Heart left ventricle (tissue), 16 donors: ENCODE results near the gene ZNF555. TPM values are rescaled to one million over a fixed set of nuclear protein-coding genes. Genes with fewer than 3 reads are reported as not detected.

ENCODE experiments used
- ATAC-seq, 4 donors: fragments of 200-7000 bp; cut with Tn5 transposase; one replicate each; pipeline ENCODE4 v1.9.1; 2020 to 2022; ENCODE audit warnings: moderate library complexity in 4 of 4, mild to moderate bottlenecking in 3 of 4, moderate number of reproducible peaks in 1 of 4
- DNase-seq, 5 donors: peaks; one replicate each; pipeline ENCODE4 v3.0.0-alpha.2; 2020
- H3K27ac ChIP-seq, 12 donors: fragments of 200-600 bp; sonication (generic) in 4 of 12; one replicate each; pipeline versions ENCODE4 v1.5.0 to v1.8.0; 2016 to 2022; ENCODE audit warnings: mild to moderate bottlenecking in 2 of 12
- H3K27me3 ChIP-seq, 9 donors: fragments of 200-600 bp; sonication (generic) in 2 of 9; one replicate each; pipeline versions ENCODE4 v1.5.1 to v1.8.0; 2016 to 2022; ENCODE audit warnings: mild to moderate bottlenecking in 3 of 9
- H3K36me3 ChIP-seq, 9 donors: fragments of 200-600 bp; sonication (generic) in 2 of 9; one replicate each; pipeline versions ENCODE4 v1.5.0 to v1.8.0; 2018 to 2022; ENCODE audit warnings: mild to moderate bottlenecking in 2 of 9
- H3K4me1 ChIP-seq, 12 donors: fragments of 200-600 bp; sonication (generic) in 4 of 12; one replicate each; pipeline versions ENCODE4 v1.5.0 to v1.8.0; 2016 to 2022; ENCODE audit warnings: mild to moderate bottlenecking in 3 of 12
- H3K4me3 ChIP-seq, 12 donors: fragments of 200-600 bp; sonication (generic) in 4 of 12; one replicate each; pipeline versions ENCODE4 v1.5.0 to v1.8.0; 2017 to 2022; ENCODE audit warnings: mild to moderate bottlenecking in 9 of 12, moderate library complexity in 4 of 12
- H3K9me3 ChIP-seq, 12 donors: fragments of 200-600 bp; sonication (generic) in 4 of 12; one replicate each; pipeline versions ENCODE4 v1.5.0 to v1.8.0; 2016 to 2022; ENCODE audit warnings: mild to moderate bottlenecking in 1 of 12
- POLR2A ChIP-seq, 2 donors: fragments of 450-650 bp; IDR thresholded peaks; one replicate each; pipeline ENCODE4 v1.6.1; 2017; ENCODE audit warnings: antibody characterized with exemption in 2 of 2, mild to moderate bottlenecking in 2 of 2, moderate library complexity in 2 of 2
- WGBS, 4 donors: extraction: QIAGEN DNeasy Blood & Tissue Kit in 2 of 4; methylation state at CpG; one replicate each; pipeline versions ENCODE4 v1.1.5 to v1.1.7; 2013 to 2018; 5-methylcytosine and 5-hydroxymethylcytosine counted together
- intact Hi-C, 10 donors: fragments of 100-400 bp; cut with DNase I; formaldehyde crosslinking; loops; one replicate each; pipeline versions ENCODE4 v1.11.1 to v1.14.2; 2022
- polyA plus RNA-seq, 2 donors: library from polyadenylated mRNA; stranded (reverse); fragments of 200-250 nt; gene quantifications; one replicate each; pipeline ENCODE4 v1.2.3, GENCODE V29; 2013
- total RNA-seq, 9 donors: library from RNA; depleted of rRNA in 2 of 9; stranded (reverse); fragments of >200 nt in 2 of 9; fragmentation: NEBNext Ultra II Directional in 3 of 9; extraction: Animal tissue kit (Norgen Biotek cat#: 25700) in 3 of 9; gene quantifications; one replicate each; pipeline versions ENCODE4 v1.1.0 to v1.2.4, GENCODE V29; 2016 to 2023
- TF ChIP-seq, protein P1 (sequence below), 12 donors: fragments of 200-600 bp; sonication (generic) in 4 of 12; IDR thresholded peaks; one replicate each; pipeline versions ENCODE4 v1.5.0 to v1.8.0; 2018 to 2022; ENCODE audit warnings: antibody characterized with exemption in 12 of 12, mild to moderate bottlenecking in 5 of 12
- donor health status: ischemic (EF 13 %, LVEDD 7.1; RV severe dilation, severe dysfunction).
- donor health status: healthy with polysubstance abuse.
- donor health status: DM: no; HTN: yes; CAD: no.
- donor health status: DM: no; HTN: no; CAD: no.
- donor health status: ischemic (EF 25% LVEDD 6.9; RV normal size, moderate dysfunction).
- donor health status: ischemic (EF 25% LVEDD 5.7; RV mildly dilated, moderate dysfunction).
- donor health status: healthy.
- donor health status: DM: yes; HTN: yes; CAD: no.
- donor health status: ischemic (EF 35%, LVEDD 5.7; RV mildly dilated, moderate dysfunction).
- donor health status: nonischemic (EF 11% LVEDD 7.7; RV severe dilation, severe dysfunction).
- donor health status: DM: yes; HTN: yes; CAD: no.
- donor health status: PGD.
- donor health status: ischemic (EF 29% LVEDD 5.4; RV normal size, mild dysfunction).
- donor health status: nonischemic (EF 23%, LVEDD 6.1; RV moderate dilation, normal function).

The ZNF555 gene
- total and polyA plus RNA-seq, 11 donors = 2.7 to 11.5 (median 8.1) TPM

DNA sequence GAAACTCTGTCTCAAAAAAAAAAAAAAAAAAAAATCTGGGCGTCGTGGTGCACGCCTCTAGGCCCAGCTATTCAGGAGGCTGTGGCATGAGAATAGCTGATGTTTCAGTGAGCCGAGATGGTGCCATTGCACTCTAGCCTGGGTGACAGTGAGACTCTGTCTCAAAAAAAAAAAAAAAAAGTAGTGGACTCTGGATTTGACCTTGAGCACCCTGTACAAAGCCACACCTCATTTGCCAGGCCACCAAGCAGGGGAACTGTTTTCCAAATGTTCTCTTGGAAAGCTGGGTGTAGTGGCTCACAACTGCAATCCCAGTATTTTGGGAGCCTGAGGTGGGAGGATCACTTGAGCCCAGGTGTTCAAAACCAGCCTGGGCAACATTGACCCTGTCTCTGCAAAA is 3.8 kb upstream of the ZNF555 start:
- Histone ChIP-seq H3K9me3 (peaks cover 6 to 75% (median 57%) of the 10 kb centered on the region in 12 donors), H3K4me1 (peaks cover 0 to 11% (median 6%) of the 10 kb centered on the region in 12 donors), H3K4me3 (no peak overlapping the region), H3K27ac (no peak overlapping the region), H3K27me3 (no peaks in the 10 kb centered on the region), H3K36me3 (peaks cover 15 to 46% (median 26%) of the 10 kb centered on the region in 9 donors)
- no peak for ATAC-seq
- 86 to 97% (median 87%) methylated on average over 4 of the region's 4 CpGs for WGBS, 4 donors
- intact Hi-C loops = no loop called here
- DNase-seq = no peak
- no peak for TF ChIP-seq POLR2A (IDR thresholded peaks at IDR 0.05)
- TF ChIP-seq, protein P1, sequence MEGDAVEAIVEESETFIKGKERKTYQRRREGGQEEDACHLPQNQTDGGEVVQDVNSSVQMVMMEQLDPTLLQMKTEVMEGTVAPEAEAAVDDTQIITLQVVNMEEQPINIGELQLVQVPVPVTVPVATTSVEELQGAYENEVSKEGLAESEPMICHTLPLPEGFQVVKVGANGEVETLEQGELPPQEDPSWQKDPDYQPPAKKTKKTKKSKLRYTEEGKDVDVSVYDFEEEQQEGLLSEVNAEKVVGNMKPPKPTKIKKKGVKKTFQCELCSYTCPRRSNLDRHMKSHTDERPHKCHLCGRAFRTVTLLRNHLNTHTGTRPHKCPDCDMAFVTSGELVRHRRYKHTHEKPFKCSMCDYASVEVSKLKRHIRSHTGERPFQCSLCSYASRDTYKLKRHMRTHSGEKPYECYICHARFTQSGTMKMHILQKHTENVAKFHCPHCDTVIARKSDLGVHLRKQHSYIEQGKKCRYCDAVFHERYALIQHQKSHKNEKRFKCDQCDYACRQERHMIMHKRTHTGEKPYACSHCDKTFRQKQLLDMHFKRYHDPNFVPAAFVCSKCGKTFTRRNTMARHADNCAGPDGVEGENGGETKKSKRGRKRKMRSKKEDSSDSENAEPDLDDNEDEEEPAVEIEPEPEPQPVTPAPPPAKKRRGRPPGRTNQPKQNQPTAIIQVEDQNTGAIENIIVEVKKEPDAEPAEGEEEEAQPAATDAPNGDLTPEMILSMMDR (IDR thresholded peaks at IDR 0.05) = no peak

DNA sequence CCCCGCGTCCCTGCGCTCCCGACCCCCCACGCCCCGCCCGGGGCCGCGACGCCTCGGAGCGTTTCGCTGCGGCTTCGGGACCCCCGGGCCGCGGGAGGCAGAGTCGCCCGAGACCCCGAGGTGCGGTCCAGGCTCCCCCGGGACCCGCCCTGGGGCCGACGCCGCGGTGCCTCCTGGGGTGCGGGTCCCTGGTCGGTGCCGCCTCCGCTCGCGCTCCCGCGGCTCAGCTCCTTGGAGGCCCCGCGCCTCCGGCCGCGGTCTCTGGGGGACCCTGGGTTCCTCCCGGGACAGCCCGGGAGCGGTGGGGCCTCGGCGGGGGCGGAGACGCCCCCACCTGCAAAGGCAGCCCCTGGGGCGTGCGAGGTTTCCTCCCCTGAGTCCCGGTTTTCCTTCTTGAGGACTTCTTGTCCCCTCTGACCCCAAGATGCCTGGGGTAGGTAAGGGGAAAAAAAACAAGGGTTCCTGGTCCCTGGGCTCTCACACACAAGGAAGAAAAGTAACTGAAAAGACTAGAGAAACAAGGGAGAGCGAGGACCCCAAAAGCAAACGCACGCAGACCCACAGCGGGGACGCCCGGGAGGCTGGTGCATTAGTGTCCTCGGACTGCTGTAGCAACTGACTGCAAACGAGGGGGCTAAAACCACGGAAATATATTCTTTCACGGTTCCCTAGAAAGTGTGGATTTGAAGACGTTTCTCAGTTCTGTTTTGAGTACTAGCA is 740 bp downstream of the ZNF555 start:
- H3K27me3 ChIP-seq = no peaks in the 10 kb centered on the region
- peaks cover 0 to 53% (median 16%) of the 10 kb centered on the region in 12 donors for H3K9me3 ChIP-seq
- H3K4me1 ChIP-seq = peaks cover 0 to 33% (median 16%) of the 10 kb centered on the region in 12 donors
- peaks cover 0 to 6% (median 0%) of the 10 kb centered on the region in 9 donors for H3K36me3 ChIP-seq
- WGBS, 4 donors = 2 to 8% (median 5%) methylated on average over 18 to 62 of the region's 62 CpGs
- intact Hi-C loops = loop anchor here in 3 of 10 donors (1.0 to 5.0 kb wide), 3 partner anchors 57 to 105 kb away; partner anchors contain the start of gene THOP1 (in 2 of the 3)
- peak overlapping the region; percentile 45 to 99 (median 94) for H3K27ac ChIP-seq
- ATAC-seq (no peak), DNase-seq (no peak)
- peak overlapping the region; percentile 60 to 97 (median 81) for H3K4me3 ChIP-seq
- TF ChIP-seq, protein P1 (IDR thresholded peaks at IDR 0.05) = no peak
- TF ChIP-seq POLR2A (IDR thresholded peaks at IDR 0.05) = no peak

DNA sequence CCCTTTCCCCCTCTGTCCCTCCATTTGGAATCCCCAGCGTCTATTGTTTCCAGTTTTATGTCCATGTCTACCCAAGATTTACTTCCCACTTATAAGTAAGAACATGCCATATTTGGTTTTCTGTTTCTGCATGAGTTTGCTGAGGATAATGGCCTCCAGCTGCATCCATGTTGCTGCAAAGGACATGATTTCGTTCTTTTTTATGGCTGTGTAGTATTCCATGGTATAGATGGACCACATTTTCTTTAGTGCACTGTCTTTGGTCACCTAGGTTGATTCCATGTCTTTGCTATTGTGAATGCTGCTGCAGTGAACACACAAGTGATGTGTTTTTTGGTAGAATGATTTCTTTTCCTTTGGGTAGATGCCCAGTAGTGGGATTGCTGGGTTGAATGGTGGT is 3.8 kb downstream of the ZNF555 start:
- 97 to 100% (median 98%) methylated on average over 2 of the region's 2 CpGs for WGBS, 4 donors
- Histone ChIP-seq H3K27ac (no peak overlapping the region), H3K4me3 (no peak overlapping the region), H3K27me3 (no peaks in the 10 kb centered on the region), H3K9me3 (peaks cover 0 to 55% (median 25%) of the 10 kb centered on the region in 12 donors), H3K4me1 (peaks cover 0 to 33% (median 16%) of the 10 kb centered on the region in 12 donors), H3K36me3 (peaks cover 0 to 9% (median 0%) of the 10 kb centered on the region in 9 donors)
- intact Hi-C loops = no loop called here
- no peak for DNase-seq
- ATAC-seq = no peak
- TF ChIP-seq POLR2A (IDR thresholded peaks at IDR 0.05) = no peak
- TF ChIP-seq, protein P1 (IDR thresholded peaks at IDR 0.05) = no peak

DNA sequence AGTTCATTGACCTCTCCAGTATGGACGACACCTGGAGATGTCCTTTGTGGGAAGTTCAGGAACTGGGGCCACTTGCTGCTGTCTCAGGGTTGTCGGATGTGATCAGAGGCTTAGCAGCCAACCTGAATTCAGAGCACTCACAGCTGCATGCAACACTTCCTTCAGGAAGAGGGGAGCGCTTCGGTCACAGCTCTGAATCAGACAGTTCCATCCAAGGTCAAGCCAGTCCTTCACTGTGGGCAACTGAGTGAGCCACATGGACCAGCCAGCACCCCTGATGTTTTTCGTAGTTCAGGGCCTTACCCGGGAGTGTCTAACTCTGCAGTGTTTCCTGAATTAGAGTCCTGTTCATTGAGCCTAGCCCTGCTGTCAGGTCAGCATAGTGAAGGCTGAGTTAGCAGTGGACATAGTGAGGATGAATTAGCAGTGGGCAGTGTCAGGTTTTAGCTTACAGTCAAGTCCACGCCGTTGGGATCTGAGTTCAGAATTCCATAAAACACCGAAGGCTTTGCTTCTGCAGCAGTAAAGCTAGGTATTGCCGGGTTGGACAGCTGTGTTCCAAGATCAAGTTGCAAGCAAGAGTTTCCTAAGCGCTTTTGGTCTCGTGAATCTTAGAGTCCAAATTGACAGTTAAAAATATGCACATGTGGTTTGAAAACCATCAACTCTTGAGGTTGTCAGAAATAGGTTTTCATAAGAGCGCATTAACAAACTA is 5.1 kb downstream of the ZNF555 start:
- peaks cover 0 to 30% (median 14%) of the 10 kb centered on the region in 12 donors for H3K4me1 ChIP-seq
- H3K9me3 ChIP-seq = peaks cover 0 to 67% (median 37%) of the 10 kb centered on the region in 12 donors
- WGBS, 4 donors = 76 to 85% (median 83%) methylated on average over 9 to 13 of the region's 13 CpGs
- H3K4me3 ChIP-seq = no peak overlapping the region
- no peaks in the 10 kb centered on the region for H3K27me3 ChIP-seq
- TF ChIP-seq, protein P1 (IDR thresholded peaks at IDR 0.05) = no peak
- no peak for TF ChIP-seq POLR2A (IDR thresholded peaks at IDR 0.05)
- no peak for ATAC-seq
- intact Hi-C loops = no loop called here
- H3K36me3 ChIP-seq = peaks cover 4 to 21% (median 11%) of the 10 kb centered on the region in 9 donors
- no peak for DNase-seq
- peak overlapping the region in 5 of 12 donors; percentile 10 to 37 (median 26) for H3K27ac ChIP-seq
